T-helper 1 cell (primary cell): Measurements from ENCODE around the gene SEPTIN7.

Experiments used
- DNase-seq, 5 donors: peaks; one replicate each; pipeline ENCODE4 v3.0.0-alpha.2; 2012 to 2020

The SEPTIN7 gene

DNA sequence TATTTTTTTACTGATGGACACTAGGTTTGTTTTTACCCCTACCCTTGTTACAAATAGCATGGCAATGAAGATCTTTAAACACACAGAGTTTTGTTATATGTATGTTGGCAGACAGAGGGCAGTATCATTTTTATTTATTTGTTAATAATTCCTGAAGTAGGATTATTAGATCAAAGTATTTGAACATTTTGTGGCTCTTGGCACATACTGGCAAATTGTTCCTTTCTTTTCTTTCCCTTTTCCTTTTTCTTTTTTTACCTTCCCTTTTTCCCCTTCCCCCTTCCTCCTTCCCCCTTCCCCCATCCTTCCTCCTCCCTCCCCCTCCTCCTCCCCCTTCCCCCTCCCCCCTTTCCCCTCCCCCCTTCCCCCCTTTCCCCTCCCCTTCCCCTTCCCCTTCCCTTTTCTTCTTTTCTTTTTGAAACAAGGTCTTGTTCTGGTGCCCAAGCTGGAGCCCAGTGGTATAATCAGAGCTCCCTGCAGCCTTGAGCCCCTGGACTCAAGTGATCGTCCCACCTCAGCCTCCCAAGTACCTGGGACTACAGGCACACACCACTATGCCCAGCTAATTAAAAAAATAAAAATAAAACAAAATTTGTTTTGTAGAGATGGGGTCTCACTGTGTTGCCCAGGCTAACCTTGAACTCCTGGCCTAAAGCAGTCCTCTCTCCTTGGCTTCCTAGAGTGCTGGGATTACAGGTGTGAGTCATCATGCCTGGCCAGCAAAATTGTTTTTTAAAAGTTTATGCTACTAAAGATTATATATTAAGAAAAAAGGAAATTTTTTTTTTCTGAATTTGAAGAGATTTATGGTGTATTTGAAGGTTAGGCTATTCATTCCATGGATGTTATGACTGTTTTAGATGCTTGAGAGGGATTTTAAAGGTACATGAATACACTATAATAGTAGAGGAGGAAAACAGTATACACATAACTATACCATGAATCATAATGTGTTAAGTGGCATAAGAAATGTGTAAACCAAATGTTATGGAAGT, 39.3 kb downstream of the SEPTIN7 start:
- no peak for DNase-seq

DNA sequence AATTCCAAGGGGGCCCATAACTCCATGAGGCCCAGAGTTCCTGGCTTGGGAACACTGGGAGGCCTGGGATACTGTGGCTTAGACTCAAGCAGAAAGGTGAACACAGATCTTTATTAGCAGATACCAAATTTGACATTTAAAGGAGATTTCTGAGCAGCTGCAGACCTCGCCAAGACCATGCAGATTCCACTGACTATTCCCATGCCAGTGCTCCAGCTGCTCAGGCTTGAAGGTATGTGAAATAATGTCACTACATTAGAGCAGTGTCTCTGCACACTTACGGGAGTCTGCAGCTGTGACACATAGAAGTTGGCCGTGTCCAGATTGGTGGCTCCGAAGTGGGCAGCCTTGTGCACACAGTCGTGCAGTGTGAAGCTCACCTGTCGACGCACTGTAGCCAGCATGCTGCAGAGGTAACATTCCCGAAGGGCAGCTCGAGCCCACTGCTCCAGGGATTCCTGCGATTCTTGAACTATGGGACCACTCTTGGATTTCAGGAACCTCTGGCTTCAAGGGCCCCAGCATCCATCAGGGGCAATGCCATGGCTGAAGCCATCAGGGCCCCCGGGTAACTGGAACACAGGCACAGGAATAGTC, 46.1 kb downstream of the SEPTIN7 start:
- no peak for DNase-seq

DNA sequence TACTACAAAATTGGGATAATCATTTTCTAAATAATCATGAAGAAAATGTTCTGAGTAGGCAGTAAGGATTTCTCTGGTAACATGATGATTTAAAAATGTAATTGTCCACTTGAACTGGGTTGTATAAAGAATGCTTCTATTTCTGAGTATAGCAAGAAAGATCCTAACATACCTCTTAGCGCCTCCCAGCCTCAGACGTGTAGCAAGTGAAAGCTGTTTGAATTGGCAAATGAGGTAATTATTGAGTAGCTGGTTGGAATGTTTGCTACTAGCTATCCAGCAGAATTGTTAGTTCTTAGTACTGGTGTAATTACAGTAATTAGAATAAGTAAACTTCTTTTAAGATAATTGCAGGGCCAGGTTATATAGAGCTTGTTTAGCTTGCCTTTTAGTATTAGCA, 47.9 kb downstream of the SEPTIN7 start:
- no peak for DNase-seq

GRCh38 chr7:35849158-35849831, 48.4 kb downstream of the SEPTIN7 start:
- no peak for DNase-seq

DNA sequence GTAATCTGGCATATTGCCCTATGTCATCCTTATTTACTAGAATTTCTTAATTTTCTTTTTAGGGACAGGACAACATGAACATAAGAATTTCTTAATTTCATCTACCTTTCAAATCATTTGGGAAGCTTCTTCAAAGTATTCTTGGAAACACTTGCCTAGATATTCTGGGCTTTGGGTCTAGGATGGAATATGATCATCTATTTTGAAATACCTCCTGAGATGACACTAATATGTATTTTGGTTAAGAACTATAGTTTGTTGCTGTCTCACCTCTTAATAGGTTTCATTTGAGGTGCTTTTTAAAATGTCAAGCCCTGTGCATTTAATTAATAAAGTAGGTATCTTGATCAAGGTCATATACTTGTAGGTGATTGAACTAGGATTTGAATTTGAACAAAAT, 49.1 kb downstream of the SEPTIN7 start:
- DNase-seq: no peak
